IMR-90 (cell line): Measurements from ENCODE around the gene SELENOT.

ENCODE experiments used
- BHLHE40 ChIP-seq: fragments of 150-350 bp; IDR thresholded peaks from 2 replicates; pipeline ENCODE4 v1.6.1; 2016; ENCODE audit warnings: mild to moderate bottlenecking, low read depth, low read length
- CEBPB ChIP-seq: IDR thresholded peaks from 2 replicates; pipeline ENCODE4 v1.6.1; 2012; ENCODE audit warnings: low read depth, low read length, improper control_type of control experiment
- CHD1 ChIP-seq: IDR thresholded peaks from 2 replicates; pipeline ENCODE4 v1.6.1; 2012; ENCODE audit warnings: low read depth, low read length, improper control_type of control experiment
- FOS ChIP-seq: fragments of 150-350 bp; IDR thresholded peaks from 2 replicates; pipeline ENCODE4 v1.6.1; 2016; ENCODE audit warnings: low read depth, low read length
- MAFK ChIP-seq: IDR thresholded peaks from 2 replicates; pipeline ENCODE4 v1.6.1; 2012; ENCODE audit warnings: low read depth, low read length, improper control_type of control experiment
- MXI1 ChIP-seq: IDR thresholded peaks from 2 replicates; pipeline ENCODE4 v1.6.1; 2012; ENCODE audit warnings: low read depth, mild to moderate bottlenecking, low read length, moderate library complexity, borderline replicate concordance
- NFE2L2 ChIP-seq: fragments of 150-350 bp; IDR thresholded peaks from 2 replicates; pipeline ENCODE4 v1.6.1; 2016; ENCODE audit warnings: low read depth, mild to moderate bottlenecking, low read length
- POLR2A ChIP-seq: IDR thresholded peaks from 2 replicates; pipeline ENCODE4 v1.6.1; 2012; ENCODE audit warnings: mild to moderate bottlenecking, low read depth, low read length
- RAD21 ChIP-seq: IDR thresholded peaks from 2 replicates; pipeline ENCODE4 v1.6.1; 2012; ENCODE audit warnings: low read length, improper control_type of control experiment
- RCOR1 ChIP-seq: IDR thresholded peaks from 2 replicates; pipeline ENCODE4 v1.6.1; 2012; ENCODE audit warnings: mild to moderate bottlenecking, low read length, improper control_type of control experiment; ENCODE audit not compliant: insufficient replicate concordance
- RFX5 ChIP-seq: IDR thresholded peaks from 2 replicates; pipeline ENCODE4 v1.8.0; 2012; ENCODE audit warnings: low read depth, mild to moderate bottlenecking, low read length, moderate library complexity
- SMC3 ChIP-seq: fragments of 150-350 bp; IDR thresholded peaks from 2 replicates; pipeline ENCODE4 v1.6.1; 2016; ENCODE audit warnings: low read depth, mild to moderate bottlenecking, antibody characterized with exemption, low read length, moderate library complexity
- TF ChIP-seq, protein P1 (sequence below): conservative IDR thresholded peaks from 2 replicates; pipeline ENCODE4 v1.5.1; 2012; ENCODE audit warnings: mild to moderate bottlenecking, low read depth, low read length, improper control_type of control experiment
- TF ChIP-seq, protein P2 (sequence below): fragments of 150-350 bp; IDR thresholded peaks from 2 replicates; pipeline ENCODE4 v1.6.1; 2017; ENCODE audit warnings: mild to moderate bottlenecking, antibody characterized with exemption, low read length, low read depth

GRCh38 chr3:150599611-150600297, 3.4 kb upstream of the SELENOT start:
- TF ChIP-seq, protein P1, sequence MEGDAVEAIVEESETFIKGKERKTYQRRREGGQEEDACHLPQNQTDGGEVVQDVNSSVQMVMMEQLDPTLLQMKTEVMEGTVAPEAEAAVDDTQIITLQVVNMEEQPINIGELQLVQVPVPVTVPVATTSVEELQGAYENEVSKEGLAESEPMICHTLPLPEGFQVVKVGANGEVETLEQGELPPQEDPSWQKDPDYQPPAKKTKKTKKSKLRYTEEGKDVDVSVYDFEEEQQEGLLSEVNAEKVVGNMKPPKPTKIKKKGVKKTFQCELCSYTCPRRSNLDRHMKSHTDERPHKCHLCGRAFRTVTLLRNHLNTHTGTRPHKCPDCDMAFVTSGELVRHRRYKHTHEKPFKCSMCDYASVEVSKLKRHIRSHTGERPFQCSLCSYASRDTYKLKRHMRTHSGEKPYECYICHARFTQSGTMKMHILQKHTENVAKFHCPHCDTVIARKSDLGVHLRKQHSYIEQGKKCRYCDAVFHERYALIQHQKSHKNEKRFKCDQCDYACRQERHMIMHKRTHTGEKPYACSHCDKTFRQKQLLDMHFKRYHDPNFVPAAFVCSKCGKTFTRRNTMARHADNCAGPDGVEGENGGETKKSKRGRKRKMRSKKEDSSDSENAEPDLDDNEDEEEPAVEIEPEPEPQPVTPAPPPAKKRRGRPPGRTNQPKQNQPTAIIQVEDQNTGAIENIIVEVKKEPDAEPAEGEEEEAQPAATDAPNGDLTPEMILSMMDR: no peak
- TF ChIP-seq POLR2A (no peak), RFX5 (no peak), CEBPB (no peak), RAD21 (no peak), CHD1 (no peak), MXI1 (no peak), SMC3 (no peak), BHLHE40 (no peak; the same call in 1 of the 2 replicates), RCOR1 (no peak), FOS (0 out of 2 replicates have a peak, but pooled peaks have one; percentile 40), MAFK (no peak), NFE2L2 (no peak)
- TF ChIP-seq, protein P2, sequence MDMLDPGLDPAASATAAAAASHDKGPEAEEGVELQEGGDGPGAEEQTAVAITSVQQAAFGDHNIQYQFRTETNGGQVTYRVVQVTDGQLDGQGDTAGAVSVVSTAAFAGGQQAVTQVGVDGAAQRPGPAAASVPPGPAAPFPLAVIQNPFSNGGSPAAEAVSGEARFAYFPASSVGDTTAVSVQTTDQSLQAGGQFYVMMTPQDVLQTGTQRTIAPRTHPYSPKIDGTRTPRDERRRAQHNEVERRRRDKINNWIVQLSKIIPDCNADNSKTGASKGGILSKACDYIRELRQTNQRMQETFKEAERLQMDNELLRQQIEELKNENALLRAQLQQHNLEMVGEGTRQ: no peak
